Nephron progenitor cell (in vitro differentiated cells): ENCODE results near the gene SCN2B.

Experiments used
- DNase-seq: peaks from one replicate; pipeline ENCODE4 v3.0.0; 2021
- H3K27ac Mint-ChIP-seq: 2 replicates; pipeline ENCODE4 v1.8.0; 2021; ENCODE audit warnings: mild to moderate bottlenecking, moderate library complexity, mixed read lengths
- H3K27me3 Mint-ChIP-seq: 2 replicates; pipeline ENCODE4 v1.8.0; 2021; ENCODE audit warnings: mild to moderate bottlenecking, low read depth, mixed read lengths; ENCODE audit not compliant: poor library complexity
- H3K36me3 Mint-ChIP-seq: 2 replicates; pipeline ENCODE4 v1.8.0; 2021; ENCODE audit warnings: low read depth, mixed read lengths
- H3K4me1 Mint-ChIP-seq: 2 replicates; pipeline ENCODE4 v1.8.0; 2021; ENCODE audit warnings: mixed read lengths
- H3K4me3 Mint-ChIP-seq: 2 replicates; pipeline ENCODE4 v1.8.0; 2021; ENCODE audit warnings: mild to moderate bottlenecking, moderate library complexity, mixed read lengths
- H3K9me3 Mint-ChIP-seq: 2 replicates; pipeline ENCODE4 v1.8.0; 2021; ENCODE audit warnings: mild to moderate bottlenecking, moderate library complexity, mixed read lengths
- TF ChIP-seq, protein P1 (sequence below): fragments of 200-600 bp; sonication (generic); IDR thresholded peaks from 2 replicates; pipeline ENCODE4 v1.5.0; 2021; ENCODE audit warnings: antibody characterized with exemption

SCN2B gene

DNA sequence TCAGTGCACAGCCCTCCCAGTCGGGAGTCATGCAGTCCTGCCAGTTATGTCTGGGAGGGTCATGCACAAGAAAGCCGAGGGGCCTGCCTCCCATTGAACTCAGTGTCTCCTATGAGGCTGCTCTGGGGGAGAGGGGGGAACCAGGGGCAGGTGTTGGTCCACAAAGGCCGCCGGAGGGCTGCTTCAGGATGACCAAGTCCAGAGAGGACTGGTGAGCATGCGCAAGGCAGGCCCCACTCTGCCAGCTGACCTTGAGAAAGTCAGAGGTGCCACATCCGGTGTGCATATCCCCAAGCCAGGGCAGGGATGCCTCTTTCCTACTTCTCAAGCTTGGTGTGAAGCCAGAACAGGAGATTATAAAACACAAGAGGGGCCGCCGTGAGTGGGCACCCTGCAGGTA, 28.2 kb downstream of the SCN2B start:
- DNase-seq: no peak
- no peak overlapping the region for H3K27ac Mint-ChIP-seq
- H3K4me3 Mint-ChIP-seq: no peak overlapping the region
- H3K9me3 Mint-ChIP-seq: no peaks in the 10 kb centered on the region
- peaks cover 99% of the 10 kb centered on the region for H3K27me3 Mint-ChIP-seq
- peaks cover 12% of the 10 kb centered on the region for H3K4me1 Mint-ChIP-seq
- H3K36me3 Mint-ChIP-seq: no peaks in the 10 kb centered on the region
- TF ChIP-seq, protein P1, sequence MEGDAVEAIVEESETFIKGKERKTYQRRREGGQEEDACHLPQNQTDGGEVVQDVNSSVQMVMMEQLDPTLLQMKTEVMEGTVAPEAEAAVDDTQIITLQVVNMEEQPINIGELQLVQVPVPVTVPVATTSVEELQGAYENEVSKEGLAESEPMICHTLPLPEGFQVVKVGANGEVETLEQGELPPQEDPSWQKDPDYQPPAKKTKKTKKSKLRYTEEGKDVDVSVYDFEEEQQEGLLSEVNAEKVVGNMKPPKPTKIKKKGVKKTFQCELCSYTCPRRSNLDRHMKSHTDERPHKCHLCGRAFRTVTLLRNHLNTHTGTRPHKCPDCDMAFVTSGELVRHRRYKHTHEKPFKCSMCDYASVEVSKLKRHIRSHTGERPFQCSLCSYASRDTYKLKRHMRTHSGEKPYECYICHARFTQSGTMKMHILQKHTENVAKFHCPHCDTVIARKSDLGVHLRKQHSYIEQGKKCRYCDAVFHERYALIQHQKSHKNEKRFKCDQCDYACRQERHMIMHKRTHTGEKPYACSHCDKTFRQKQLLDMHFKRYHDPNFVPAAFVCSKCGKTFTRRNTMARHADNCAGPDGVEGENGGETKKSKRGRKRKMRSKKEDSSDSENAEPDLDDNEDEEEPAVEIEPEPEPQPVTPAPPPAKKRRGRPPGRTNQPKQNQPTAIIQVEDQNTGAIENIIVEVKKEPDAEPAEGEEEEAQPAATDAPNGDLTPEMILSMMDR: no peak

DNA sequence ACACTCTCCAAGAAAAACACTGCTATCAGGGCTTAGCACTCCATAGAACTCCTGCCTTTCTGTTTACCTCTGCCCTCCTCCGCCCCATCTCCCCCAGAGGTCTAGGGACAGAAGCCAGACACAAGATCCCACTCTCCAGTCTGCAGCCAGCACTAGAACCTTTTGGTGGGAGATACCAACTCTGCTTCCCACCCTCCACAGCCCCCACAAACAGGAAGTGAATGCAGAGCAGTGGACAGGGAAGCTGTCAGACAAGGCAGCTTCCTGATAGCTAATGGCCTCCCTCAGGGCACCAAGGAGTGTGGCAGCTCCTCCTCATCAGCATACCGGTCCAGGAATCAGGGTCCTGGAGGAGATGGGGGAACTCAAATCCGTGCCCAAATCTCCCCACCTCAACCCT, 28.9 kb downstream of the SCN2B start:
- Mint-ChIP-seq H3K4me3 (peak overlapping the region; percentile 63), H3K27ac (no peak overlapping the region)

DNA sequence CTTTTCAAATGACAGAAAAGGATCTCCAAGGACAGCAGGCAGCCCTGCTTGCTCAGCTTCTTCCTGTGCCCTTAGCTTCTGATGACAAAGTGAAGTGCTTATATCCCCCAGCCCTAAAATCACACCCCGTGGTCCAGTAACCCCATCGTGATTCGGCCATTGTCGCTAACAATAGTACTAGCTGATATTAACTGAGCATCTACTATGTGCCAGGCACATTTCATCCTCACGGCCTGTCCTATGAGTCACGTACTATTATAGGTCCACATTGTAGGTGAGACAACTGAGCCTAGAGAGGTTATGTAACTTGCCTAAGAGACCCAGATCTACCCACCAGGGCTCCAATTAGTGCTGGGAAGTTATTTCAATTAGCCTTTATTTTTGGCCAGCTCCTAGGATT, 29.9 kb downstream of the SCN2B start:
- Mint-ChIP-seq H3K36me3 (no peaks in the 10 kb centered on the region), H3K27ac (no peak overlapping the region), H3K4me3 (peak overlapping the region; percentile 81), H3K9me3 (no peaks in the 10 kb centered on the region), H3K4me1 (peaks cover 17% of the 10 kb centered on the region), H3K27me3 (peaks cover 98% of the 10 kb centered on the region)
- no peak for DNase-seq
- TF ChIP-seq, protein P1: no peak

More for the DNA sequence above, 28.9 kb downstream of the SCN2B start:
- H3K4me1 Mint-ChIP-seq: peaks cover 17% of the 10 kb centered on the region
- TF ChIP-seq, protein P1: no peak
- H3K9me3 Mint-ChIP-seq: no peaks in the 10 kb centered on the region
- H3K36me3 Mint-ChIP-seq: no peaks in the 10 kb centered on the region
- no peak for DNase-seq
- H3K27me3 Mint-ChIP-seq: peaks cover 99% of the 10 kb centered on the region

DNA sequence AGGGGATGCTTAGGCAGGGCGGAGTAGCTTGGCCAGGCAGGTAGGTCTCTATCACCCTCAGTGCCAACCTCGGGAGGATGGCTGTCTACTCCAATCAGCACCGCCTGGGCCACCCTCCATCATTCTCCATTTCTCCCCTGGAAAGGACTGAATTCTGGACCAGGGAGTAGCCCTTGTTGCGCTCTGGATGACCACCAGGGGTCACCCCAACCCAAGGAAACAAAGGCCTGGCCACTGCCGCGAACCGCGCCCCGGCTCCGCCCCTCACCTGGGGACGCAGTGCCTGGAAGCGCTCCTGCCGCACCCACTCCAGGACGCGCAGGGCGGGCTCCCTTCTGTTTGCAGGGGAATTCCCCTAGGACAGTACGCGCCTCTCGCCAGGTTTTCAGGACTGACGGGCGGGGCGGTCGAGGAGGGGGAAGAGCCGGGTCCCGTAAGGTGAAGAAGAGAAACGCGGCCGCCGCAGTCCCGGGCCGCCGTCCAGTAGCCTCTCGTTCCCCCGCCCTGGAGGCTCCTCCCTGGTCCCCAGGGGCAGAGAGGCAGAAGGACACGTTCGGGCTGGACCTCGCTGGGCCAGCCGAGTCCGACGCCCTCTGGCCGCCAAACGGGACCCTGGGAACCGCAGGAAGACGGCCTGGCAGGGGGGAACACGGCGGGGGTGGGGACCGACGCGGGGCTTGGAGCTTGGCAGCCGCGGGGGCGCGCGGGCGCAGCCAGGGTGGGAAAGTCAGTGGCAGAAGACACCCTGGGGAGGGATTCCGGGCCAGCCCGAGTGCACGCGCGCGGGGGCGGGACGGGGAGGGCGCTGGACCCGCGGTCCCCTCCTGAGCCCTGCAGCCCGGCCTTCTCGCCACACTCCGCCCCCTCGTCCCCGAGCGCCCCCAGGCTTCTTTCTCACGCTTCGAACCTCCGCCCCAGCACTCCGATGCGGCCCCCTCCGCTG, 30.9 kb downstream of the SCN2B start:
- peak; percentile 93 for DNase-seq
- TF ChIP-seq, protein P1: peak; percentile 93
- Mint-ChIP-seq H3K9me3 (no peaks in the 10 kb centered on the region), H3K36me3 (no peaks in the 10 kb centered on the region), H3K4me3 (peak overlapping the region; percentile 83), H3K4me1 (peaks cover 17% of the 10 kb centered on the region), H3K27ac (no peak overlapping the region), H3K27me3 (peaks cover 98% of the 10 kb centered on the region)

DNA sequence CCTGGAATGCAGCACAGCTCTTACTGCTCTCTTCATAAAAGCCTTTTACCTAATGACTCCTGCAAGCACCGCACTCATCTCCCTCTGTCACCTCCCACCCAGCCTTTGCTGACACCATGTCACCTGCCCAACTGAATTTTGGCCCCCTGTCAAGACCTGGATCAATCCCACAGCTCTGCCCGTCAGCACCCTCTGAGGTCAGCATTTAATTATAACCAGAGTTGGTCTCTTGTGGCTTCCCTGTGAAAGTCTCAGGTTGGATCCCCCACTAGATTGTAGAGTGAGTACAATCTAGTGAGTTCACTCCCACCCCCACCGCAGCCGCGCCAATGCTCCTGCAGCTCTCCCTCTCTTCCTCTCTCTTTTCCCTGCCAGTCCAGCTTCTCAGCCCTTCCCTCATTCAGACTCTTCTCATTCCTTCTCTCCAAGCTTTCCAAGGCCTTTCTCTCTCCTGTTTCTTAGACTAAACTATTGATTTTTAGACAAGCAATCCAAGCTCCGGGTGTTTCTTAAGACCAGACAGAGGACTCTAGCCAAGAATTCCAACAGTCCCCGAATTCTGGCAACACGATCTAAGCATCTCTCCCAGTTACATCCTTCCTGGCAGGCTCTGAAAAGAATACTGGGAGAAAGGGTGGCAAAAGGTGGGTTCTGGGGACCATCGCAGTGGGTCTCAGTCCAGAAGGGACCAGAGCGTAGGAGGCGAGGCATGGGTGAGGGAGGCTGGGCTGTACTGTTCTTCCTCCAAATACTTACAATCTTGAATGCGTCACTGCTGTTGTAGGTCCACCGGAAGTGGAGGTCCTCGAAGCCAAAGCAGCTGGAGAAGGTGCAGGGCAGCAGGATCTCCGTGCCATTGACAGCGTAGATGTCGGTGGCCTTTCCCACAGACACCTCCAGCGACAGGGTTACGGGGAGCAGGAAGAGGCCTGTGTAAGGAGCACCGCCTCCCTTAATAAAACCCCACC, 31.9 kb downstream of the SCN2B start:
- TF ChIP-seq, protein P1: no peak
- Mint-ChIP-seq H3K27ac (no peak overlapping the region), H3K4me3 (no peak overlapping the region), H3K27me3 (peaks cover 98% of the 10 kb centered on the region), H3K9me3 (no peaks in the 10 kb centered on the region), H3K36me3 (no peaks in the 10 kb centered on the region), H3K4me1 (peaks cover 17% of the 10 kb centered on the region)
- no peak for DNase-seq
